Hepatocyte (in vitro differentiated cells): ENCODE data around the gene ADISSP. TPM values are rescaled to one million over a fixed set of nuclear protein-coding genes. Genes with fewer than 3 reads are reported as not detected.

Experiments used
- DNase-seq: peaks from one replicate; pipeline ENCODE4 v3.0.0-alpha.2; 2016; ENCODE audit warnings: low spot score
- H2AFZ ChIP-seq: fragments of 200-600 bp; sonication (generic); 2 replicates; pipeline ENCODE4 v1.6.0; 2016; ENCODE audit warnings: antibody characterized with exemption, mild to moderate bottlenecking
- H3K27ac ChIP-seq: fragments of 200-600 bp; sonication (generic); 2 replicates; pipeline ENCODE4 v1.5.1; 2016; ENCODE audit warnings: mild to moderate bottlenecking
- H3K27me3 ChIP-seq: fragments of 200-600 bp; sonication (generic); 2 replicates; pipeline ENCODE4 v1.6.1; 2016
- H3K36me3 ChIP-seq: fragments of 200-600 bp; sonication (generic); replicated peaks from 2 replicates; pipeline ENCODE4 v1.5.1; 2016; ENCODE audit warnings: low read depth; ENCODE audit not compliant: insufficient read depth
- H3K4me1 ChIP-seq: fragments of 200-600 bp; sonication (generic); 2 replicates; pipeline ENCODE4 v1.5.1; 2016; ENCODE audit warnings: mild to moderate bottlenecking, moderate library complexity; ENCODE audit not compliant: insufficient read depth
- H3K4me2 ChIP-seq: fragments of 200-600 bp; sonication (generic); 2 replicates; pipeline ENCODE4 v1.6.0; 2016
- H3K4me3 ChIP-seq: fragments of 200-600 bp; sonication (generic); 2 replicates; pipeline ENCODE4 v1.5.1; 2016; ENCODE audit warnings: mild to moderate bottlenecking
- H3K79me2 ChIP-seq: fragments of 200-600 bp; sonication (generic); 2 replicates; pipeline ENCODE4 v1.6.0; 2017; ENCODE audit warnings: mild to moderate bottlenecking
- H3K9me2 ChIP-seq: fragments of 200-600 bp; sonication (generic); replicated peaks from 2 replicates; pipeline ENCODE4 v1.6.0; 2017; ENCODE audit warnings: mild to moderate bottlenecking; ENCODE audit not compliant: insufficient read depth
- H3K9me3 ChIP-seq: fragments of 200-600 bp; sonication (generic); 2 replicates; pipeline ENCODE4 v1.5.1; 2016; ENCODE audit warnings: low read depth, mild to moderate bottlenecking
- H4K20me1 ChIP-seq: fragments of 200-600 bp; sonication (generic); 2 replicates; pipeline ENCODE4 v1.6.0; 2016; ENCODE audit warnings: mild to moderate bottlenecking; ENCODE audit not compliant: insufficient read depth, poor library complexity, severe bottlenecking
- CTCF ChIP-seq: fragments of 200-600 bp; sonication (generic); IDR thresholded peaks from 2 replicates; pipeline ENCODE4 v1.5.1; 2016; ENCODE audit warnings: antibody characterized with exemption, mild to moderate bottlenecking; ENCODE audit not compliant: poor library complexity
- EZH2 ChIP-seq: fragments of 200-600 bp; sonication (generic); IDR thresholded peaks from 2 replicates; pipeline ENCODE4 v1.6.1; 2016; ENCODE audit warnings: antibody characterized with exemption, mild to moderate bottlenecking, borderline replicate concordance
- EZH2phosphoT487 ChIP-seq: fragments of 200-600 bp; sonication (generic); IDR thresholded peaks from one replicate; pipeline ENCODE4 v1.6.1; 2018; ENCODE audit warnings: antibody characterized with exemption, mild to moderate bottlenecking, low read depth, moderate library complexity; ENCODE audit not compliant: unreplicated experiment, severe bottlenecking
- WGBS: methylation state at CpG from one replicate; pipeline ENCODE4 v1.1.6; 2016; ENCODE audit warnings: low lambda C conversion rate; ENCODE audit errors: missing lambda C conversion rate; 5-methylcytosine and 5-hydroxymethylcytosine counted together
- polyA plus RNA-seq: library from polyadenylated mRNA; unstranded; fragments of >200 nt; fragmentation: Nextera tagmentation; extraction: Ambion mirVana; gene quantifications from 2 replicates; pipeline ENCODE4 v1.2.1, GENCODE V29; 2016
- total RNA-seq: library from RNA; depleted of rRNA; stranded (reverse); fragments of >200 nt; gene quantifications from 2 replicates; pipeline ENCODE4 v1.2.3, GENCODE V29; 2014

The ADISSP gene
- total and polyA plus RNA-seq, 2 experiments from 2014 or later: 9.6 to 36.0 TPM

- Histone ChIP-seq H3K9me2 (no peaks in the 10 kb centered on the region), H3K79me2 (peaks cover 4% of the 10 kb centered on the region), H2AFZ (no peak overlapping the region), H3K4me3 (no peak overlapping the region), H3K27ac (peak overlapping the region; percentile 95), H3K4me2 (no peak overlapping the region), H3K9me3 (no peaks in the 10 kb centered on the region), H3K36me3 (no peaks in the 10 kb centered on the region), H3K4me1 (peaks cover 30% of the 10 kb centered on the region), H3K27me3 (no peaks in the 10 kb centered on the region), H4K20me1 (no peaks in the 10 kb centered on the region)
- WGBS: 86% methylated on average over 12 of the region's 12 CpGs
- TF ChIP-seq EZH2: no peak
- no peak for TF ChIP-seq EZH2phosphoT487
- TF ChIP-seq CTCF: no peak
- DNase-seq: no peak
Observed at GRCh38 chr20:3813848-3814581, 46.5 kb upstream of the ADISSP start.

- no peak for DNase-seq
- H3K27ac ChIP-seq: peak overlapping the region; percentile 95
- peaks cover 4% of the 10 kb centered on the region for H3K79me2 ChIP-seq
- H3K4me1 ChIP-seq: peaks cover 34% of the 10 kb centered on the region
- no peaks in the 10 kb centered on the region for H4K20me1 ChIP-seq
- H2AFZ ChIP-seq: no peak overlapping the region
- no peaks in the 10 kb centered on the region for H3K9me3 ChIP-seq
- no peak overlapping the region for H3K4me3 ChIP-seq
- TF ChIP-seq EZH2phosphoT487 (no peak), EZH2 (no peak), CTCF (no peak)
- no peaks in the 10 kb centered on the region for H3K9me2 ChIP-seq
- no peaks in the 10 kb centered on the region for H3K36me3 ChIP-seq
- H3K4me2 ChIP-seq: no peak overlapping the region
- H3K27me3 ChIP-seq: no peaks in the 10 kb centered on the region
- WGBS: 67% methylated on average over 8 of the region's 8 CpGs
Observed at GRCh38 chr20:3812975-3813847, 45.7 kb upstream of the ADISSP start.

GRCh38 chr20:3812259-3812681, 44.7 kb upstream of the ADISSP start:
- Histone ChIP-seq H3K4me2 (peak overlapping the region; percentile 22), H2AFZ (no peak overlapping the region), H3K4me3 (no peak overlapping the region)

More at GRCh38 chr20:3812259-3812681, 44.7 kb upstream of the ADISSP start:
- no peaks in the 10 kb centered on the region for H4K20me1 ChIP-seq
- 99% methylated on average over 9 of the region's 9 CpGs for WGBS
- TF ChIP-seq EZH2: no peak
- no peak for DNase-seq
- H3K9me3 ChIP-seq: no peaks in the 10 kb centered on the region
- H3K4me1 ChIP-seq: peaks cover 41% of the 10 kb centered on the region
- H3K9me2 ChIP-seq: no peaks in the 10 kb centered on the region
- H3K27me3 ChIP-seq: no peaks in the 10 kb centered on the region
- H3K36me3 ChIP-seq: no peaks in the 10 kb centered on the region
- H3K27ac ChIP-seq: peak overlapping the region; percentile 95
- peaks cover 4% of the 10 kb centered on the region for H3K79me2 ChIP-seq
